HFF-Myc (cell line): ENCODE data around the gene NFIX.

Source experiments
- DNase-seq: peaks from one replicate; pipeline ENCODE4 v3.0.0-alpha.2; 2011; ENCODE audit warnings: low read depth; ENCODE audit errors: extremely low read depth
- H3K4me3 ChIP-seq: replicated peaks from 2 replicates; pipeline ENCODE4 v1.5.1; 2011; ENCODE audit warnings: low read depth, mild to moderate bottlenecking, control low read depth, low read length
- CTCF ChIP-seq: IDR thresholded peaks from 2 replicates; pipeline ENCODE4 v1.5.1; 2012; ENCODE audit warnings: mild to moderate bottlenecking, low read depth, low read length, control low read depth; ENCODE audit errors: missing control alignments

NFIX gene

GRCh38 chr19:13102666-13103580, 107.6 kb downstream of the NFIX start, which contains the start of gene LYL1:
TSS of gene LYL1 (minus strand) at chr19:13102858. CDS start at chr19:13101171, 1,687 bp downstream.
- no peak for TF ChIP-seq CTCF
- no peak within 1 kb of the TSS; the same call in 1 of the 2 replicates for H3K4me3 ChIP-seq
- DNase-seq = no peak

GRCh38 chr19:13103581-13104359, 108.5 kb downstream of the NFIX start:
- DNase-seq = no peak
- no peak for TF ChIP-seq CTCF
- no peak overlapping the region for H3K4me3 ChIP-seq

GRCh38 chr19:13104360-13104847, 109.1 kb downstream of the NFIX start:
- peak; percentile 68 for TF ChIP-seq CTCF
- no peak overlapping the region for H3K4me3 ChIP-seq
- DNase-seq = no peak

GRCh38 chr19:13104848-13105711, 109.8 kb downstream of the NFIX start:
- TF ChIP-seq CTCF = no peak
- H3K4me3 ChIP-seq = no peak overlapping the region
- DNase-seq = no peak

- H3K4me3 ChIP-seq = no peak overlapping the region
- TF ChIP-seq CTCF = no peak
- no peak for DNase-seq
Observed at GRCh38 chr19:13109361-13110098, 114.3 kb downstream of the NFIX start.
